HEK293 (cell line): ENCODE measurements around the gene WNK3.

ENCODE experiments used
- SP2 ChIP-seq: fragments of 450-650 bp; formaldehyde crosslinking; IDR thresholded peaks from 2 replicates; pipeline ENCODE4 v1.5.1; 2016; ENCODE audit warnings: missing biosample characterization, missing genetic modification characterization
- ZNF274 ChIP-seq, 2 experiments: fragments of 200-500 bp in 1 of 2; fragments of 450-650 bp in 1 of 2; sonication (Bioruptor generic) in 1 of 2; formaldehyde crosslinking in 1 of 2; IDR thresholded peaks; 2 replicates each; pipeline versions ENCODE4 v1.5.1 to v1.6.1; 2014 to 2016; ENCODE audit warnings: borderline replicate concordance in 1 of 2, inconsistent platforms in 1 of 2, low read length in 1 of 2, missing biosample characterization in 1 of 2, missing genetic modification characterization in 1 of 2
- TF ChIP-seq, protein P1 (sequence below): fragments of 450-650 bp; formaldehyde crosslinking; IDR thresholded peaks from 2 replicates; pipeline ENCODE4 v1.5.1; 2016; ENCODE audit warnings: missing biosample characterization, missing genetic modification characterization

DNA sequence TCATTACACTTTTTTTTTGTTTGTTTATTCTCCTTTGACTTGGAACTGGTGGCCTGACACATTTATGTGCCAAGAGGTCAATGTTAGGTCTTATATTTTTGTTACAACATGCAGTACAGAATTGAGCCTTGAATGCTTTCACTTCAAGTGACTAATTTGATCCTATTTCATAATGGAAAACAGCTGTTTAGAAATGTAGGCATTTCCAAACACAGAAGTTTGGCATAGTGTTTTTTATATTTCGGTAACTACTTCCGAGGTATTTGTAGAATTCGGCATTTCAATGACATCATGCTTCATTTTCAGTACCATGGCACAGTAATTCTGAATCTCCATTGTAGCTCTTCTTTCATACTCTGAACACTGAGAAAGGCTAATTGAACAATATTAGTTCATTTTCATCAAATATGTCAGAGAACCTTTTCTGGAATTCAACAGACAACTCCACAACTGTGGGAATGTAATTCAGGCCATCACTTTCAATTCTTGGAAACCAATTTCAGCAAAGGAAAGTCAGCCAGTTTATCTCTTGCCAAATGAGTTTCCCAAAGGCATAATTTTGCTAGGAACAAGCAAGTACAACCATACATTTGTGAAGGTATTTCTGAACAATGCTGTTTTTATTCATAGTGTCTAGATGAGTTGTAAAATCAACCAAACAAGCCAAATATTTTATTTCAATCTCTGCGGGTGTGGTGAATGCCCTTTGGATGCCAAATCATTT lies 186.2 kb downstream of the WNK3 start:
- TF ChIP-seq, protein P1, sequence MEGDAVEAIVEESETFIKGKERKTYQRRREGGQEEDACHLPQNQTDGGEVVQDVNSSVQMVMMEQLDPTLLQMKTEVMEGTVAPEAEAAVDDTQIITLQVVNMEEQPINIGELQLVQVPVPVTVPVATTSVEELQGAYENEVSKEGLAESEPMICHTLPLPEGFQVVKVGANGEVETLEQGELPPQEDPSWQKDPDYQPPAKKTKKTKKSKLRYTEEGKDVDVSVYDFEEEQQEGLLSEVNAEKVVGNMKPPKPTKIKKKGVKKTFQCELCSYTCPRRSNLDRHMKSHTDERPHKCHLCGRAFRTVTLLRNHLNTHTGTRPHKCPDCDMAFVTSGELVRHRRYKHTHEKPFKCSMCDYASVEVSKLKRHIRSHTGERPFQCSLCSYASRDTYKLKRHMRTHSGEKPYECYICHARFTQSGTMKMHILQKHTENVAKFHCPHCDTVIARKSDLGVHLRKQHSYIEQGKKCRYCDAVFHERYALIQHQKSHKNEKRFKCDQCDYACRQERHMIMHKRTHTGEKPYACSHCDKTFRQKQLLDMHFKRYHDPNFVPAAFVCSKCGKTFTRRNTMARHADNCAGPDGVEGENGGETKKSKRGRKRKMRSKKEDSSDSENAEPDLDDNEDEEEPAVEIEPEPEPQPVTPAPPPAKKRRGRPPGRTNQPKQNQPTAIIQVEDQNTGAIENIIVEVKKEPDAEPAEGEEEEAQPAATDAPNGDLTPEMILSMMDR (tag by site-specific recombination): no peak
- TF ChIP-seq SP2: no peak
- TF ChIP-seq ZNF274 (IDR thresholded peaks at IDR 0.05; ENCODE audit: low read length): no peak
- no peak for TF ChIP-seq ZNF274 (tag by site-specific recombination; IDR thresholded peaks at IDR 0.05; ENCODE audit: borderline replicate concordance)
